Naive thymus-derived CD8-positive, alpha-beta T cell (primary cell): ENCODE data around the gene OR5K2. TPM values are rescaled to one million over a fixed set of nuclear protein-coding genes. Genes with fewer than 3 reads are reported as not detected.
A peak's percentile ranks its signal among the peaks of the same experiment; 100 is the strongest.

Source experiments
- ATAC-seq, 2 donors: fragments of 150-1000 bp; cut with Tn5 transposase in 1 of 2; sonication (Bioruptor Pico), chemical (Tn5 transposase) in 1 of 2; 1 replicate in 1 of 2; 2 replicates in 1 of 2; pipeline ENCODE4 v1.10.0; 2021; ENCODE audit warnings: mild to moderate bottlenecking in 2 of 2, moderate library complexity in 2 of 2
- POLR2A ChIA-PET: fragments of 350-600 bp; sonication (Branson Sonifier 250); formaldehyde crosslinking; loops from one replicate; lab custom pipeline; 2021; ENCODE audit warnings: antibody characterized with exemption; lab: Charles Lee
- DNase-seq, 10 donors: peaks; one replicate each; pipeline versions ENCODE4 v3.0.0 to v3.0.0-alpha.2; 2020 to 2022
- H3K27ac Mint-ChIP-seq, 10 donors: one replicate each; pipeline ENCODE4 v1.8.0; 2020 to 2022; ENCODE audit warnings: mild to moderate bottlenecking in 10 of 10, mixed read lengths in 10 of 10, moderate library complexity in 4 of 10, inconsistent platforms in 1 of 10
- H3K27me3 Mint-ChIP-seq, 5 donors: one replicate each; pipeline ENCODE4 v1.8.0; 2021 to 2022; ENCODE audit warnings: mixed read lengths in 5 of 5
- H3K36me3 Mint-ChIP-seq, 3 donors: one replicate each; pipeline ENCODE4 v1.8.0; 2020 to 2022; ENCODE audit warnings: mixed read lengths in 3 of 3, mild to moderate bottlenecking in 2 of 3, inconsistent platforms in 1 of 3
- H3K4me1 Mint-ChIP-seq, 4 donors: one replicate each; pipeline ENCODE4 v1.8.0; 2021 to 2022; ENCODE audit warnings: mixed read lengths in 4 of 4
- H3K4me3 Mint-ChIP-seq, 10 donors: one replicate each; pipeline ENCODE4 v1.8.0; 2020 to 2022; ENCODE audit warnings: mild to moderate bottlenecking in 10 of 10, mixed read lengths in 10 of 10, moderate library complexity in 6 of 10, inconsistent platforms in 1 of 10
- H3K9me3 Mint-ChIP-seq, 9 donors: one replicate each; pipeline ENCODE4 v1.8.0; 2020 to 2022; ENCODE audit warnings: mixed read lengths in 9 of 9, mild to moderate bottlenecking in 3 of 9, inconsistent platforms in 1 of 9, moderate library complexity in 1 of 9
- polyA plus RNA-seq, 3 donors: library from polyadenylated mRNA; unstranded; fragments of 300-500 nt; fragmentation: Illumina TruSeq; gene quantifications; one replicate each; pipeline ENCODE4 v1.2.3, GENCODE V29; 2021
- total RNA-seq, 8 experiments: library from RNA in 2 of 8; stranded (reverse) in 2 of 8; gene quantifications; one replicate each; pipeline ENCODE4 v1.2.3 and lab custom pipeline; 2021 to 2026

OR5K2 gene
- total and polyA plus RNA-seq, 5 experiments from 2014 or later, result not detected

- ATAC-seq (no peak), DNase-seq (no peak)
- peaks cover 0 to 20% (median 3%) of the 10 kb centered on the region in 4 donors for H3K4me1 Mint-ChIP-seq
- H3K27me3 Mint-ChIP-seq, result no peaks in the 10 kb centered on the region
- peaks cover 0 to 2% (median 0%) of the 10 kb centered on the region in 9 donors for H3K9me3 Mint-ChIP-seq
- no peaks in the 10 kb centered on the region for H3K36me3 Mint-ChIP-seq
- POLR2A ChIA-PET, result no interaction called here
- no peak overlapping the region for H3K4me3 Mint-ChIP-seq
- no peak overlapping the region for H3K27ac Mint-ChIP-seq
Measured at GRCh38 chr3:98542623-98543022, 45.1 kb downstream of the OR5K2 start.

GRCh38 chr3:98545940-98546339, 48.5 kb downstream of the OR5K2 start:
- ATAC-seq (no peak), DNase-seq (no peak)
- Mint-ChIP-seq H3K9me3 (no peaks in the 10 kb centered on the region), H3K36me3 (no peaks in the 10 kb centered on the region), H3K4me3 (peak overlapping the region in 1 of 10 donors; percentile 36), H3K27ac (no peak overlapping the region), H3K4me1 (peaks cover 0 to 9% (median 3%) of the 10 kb centered on the region in 4 donors), H3K27me3 (no peaks in the 10 kb centered on the region)
- POLR2A ChIA-PET, result interaction anchor here (0.5 to 1.5 kb wide), 2 partner anchors 18 to 38 kb away, joined by 3 to 10 read pairs; no protein-coding TSS in a partner anchor

Other genes with a start within 250 kb of the OR5K2 start
- not detected for gene OR5H6, start 233.4 kb upstream of the OR5K2 start, total RNA-seq
- gene OR5H6, start 233.4 kb upstream of the OR5K2 start, polyA plus RNA-seq, result not detected
- gene OR5H2, start 215.2 kb upstream of the OR5K2 start, total RNA-seq, result not detected
- not detected for gene OR5H2, start 215.2 kb upstream of the OR5K2 start, polyA plus RNA-seq
- not detected for gene OR5K4, start 143.8 kb upstream of the OR5K2 start, total RNA-seq
- not detected for gene OR5K4, start 143.8 kb upstream of the OR5K2 start, polyA plus RNA-seq
- not detected for gene OR5K3, start 107.0 kb upstream of the OR5K2 start, total RNA-seq
- gene OR5K3, start 107.0 kb upstream of the OR5K2 start, polyA plus RNA-seq, result not detected
- gene OR5K1, start 34.5 kb upstream of the OR5K2 start, total RNA-seq, result not detected
- gene OR5K1, start 34.5 kb upstream of the OR5K2 start, polyA plus RNA-seq, result not detected
- 100 to 1,000 TPM; 159 to 176 TPM for gene CLDND1, start 25.2 kb downstream of the OR5K2 start, total RNA-seq
- gene CLDND1, start 25.2 kb downstream of the OR5K2 start, polyA plus RNA-seq, result 10 to 100 TPM; 41.9 to 78.4 (median 49.1) TPM
- 10 to 100 TPM in 1 of 2 experiments, 1 to 10 TPM in 1; 9.1 to 10.8 TPM for gene GPR15, start 34.3 kb downstream of the OR5K2 start, total RNA-seq
- 1 to 10 TPM in 1 of 3 donors, under 1 TPM in 2; 0.41 to 2.0 (median 0.48) TPM for gene GPR15, start 34.3 kb downstream of the OR5K2 start, polyA plus RNA-seq
- gene CPOX, start 95.9 kb downstream of the OR5K2 start, total RNA-seq, result 10 to 100 TPM; 24.5 to 27.1 TPM
- 1 to 10 TPM; 2.4 to 3.4 (median 2.6) TPM for gene CPOX, start 95.9 kb downstream of the OR5K2 start, polyA plus RNA-seq